ENCODE data around the gene AP2A2.

Gene AP2A2

DNA sequence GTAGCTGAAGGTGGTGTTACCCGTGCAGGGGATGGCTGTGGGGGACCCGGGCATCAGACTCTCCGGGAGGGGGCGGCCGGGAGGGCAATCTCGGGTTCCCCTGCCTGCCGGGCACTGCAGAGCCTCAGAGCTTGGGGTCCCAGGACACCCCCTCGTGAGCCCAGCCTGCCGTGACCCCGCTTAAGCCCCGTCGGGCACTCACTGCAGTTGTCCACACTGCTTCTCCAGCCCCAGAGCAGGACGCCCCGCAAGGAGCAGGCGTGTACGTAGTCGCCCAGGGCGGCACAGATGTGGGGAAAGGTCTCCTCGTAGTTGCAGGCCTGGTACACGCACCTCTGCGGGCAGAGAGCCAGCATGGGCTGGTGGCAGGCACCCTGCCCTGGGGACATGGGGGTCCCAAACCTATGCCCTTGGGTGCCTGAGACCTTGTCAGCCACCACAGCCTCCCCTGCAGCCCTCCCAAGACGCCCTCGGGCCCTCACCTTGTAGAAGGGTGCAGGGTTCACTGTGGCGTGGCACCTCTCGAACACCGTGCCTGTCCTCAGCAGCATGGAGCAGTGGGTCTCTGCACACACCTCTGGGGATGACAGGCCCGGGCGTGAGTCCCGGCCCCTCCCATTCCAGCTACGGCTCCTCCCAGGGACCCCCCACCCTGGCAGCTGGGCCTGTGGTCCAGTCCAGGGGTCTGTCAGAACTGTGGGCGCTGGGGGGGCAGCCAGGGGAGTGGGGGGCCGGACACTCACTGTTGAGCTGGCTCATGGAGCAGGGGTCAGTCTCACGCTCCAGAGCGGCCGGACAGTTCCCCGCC, 102.0 kb downstream of the AP2A2 start:
- Histone ChIP-seq H3K27me3 (ENCODE audit: control insufficient read depth in 3 of 3, insufficient read depth in 3 of 3, low read depth in 1 of 3, low read length in 3 of 3) (peaks cover 0 to 2% (median 0%) of the 10 kb centered on the region in 3 experiments), H2AFZ (ENCODE audit: low read length) (no peak overlapping the region), H3K27ac (replicated peaks; ENCODE audit: low read length) (no peak overlapping the region), H4K8ac (ENCODE audit: low read depth, low read length) (no peak overlapping the region), H3K79me1 (ENCODE audit: low read depth, low read length) (no peaks in the 10 kb centered on the region), H2BK120ac (ENCODE audit: low read depth, low read length) (no peak overlapping the region), H3K18ac (ENCODE audit: low read length) (peak overlapping the region; percentile 80), H3K9me3 (replicated peaks in 1 of 2; ENCODE audit: control insufficient read depth in 2 of 2, insufficient read depth in 1 of 2, low read depth in 1 of 2, low read length in 2 of 2) (peaks cover 0 to 4% of the 10 kb centered on the region in 2 donors), H4K91ac (ENCODE audit: low read depth, low read length, poor library complexity) (no peak overlapping the region), H3K4me3 (ENCODE audit: low read length in 2 of 2) (no peak overlapping the region), H2BK12ac (ENCODE audit: low read length) (no peak overlapping the region), H3K14ac (ENCODE audit: low read length) (peak overlapping the region; percentile 75), H2BK5ac (ENCODE audit: low read length) (peak overlapping the region; percentile 87), H2AK5ac (ENCODE audit: low read depth, low read length) (peak overlapping the region; percentile 92), H3K36me3 (replicated peaks in 1 of 2; ENCODE audit: control insufficient read depth in 2 of 2, insufficient read depth in 2 of 2, low read length in 2 of 2) (peaks cover 0 to 4% of the 10 kb centered on the region in 2 donors), H3K4me2 (ENCODE audit: insufficient read depth, low read length, poor library complexity, severe bottlenecking) (no peak overlapping the region), H2BK15ac (ENCODE audit: low read length) (peak overlapping the region; percentile 26), H3K9ac (ENCODE audit: low read depth, low read length, poor library complexity) (peak overlapping the region; percentile 21), H3K4ac (ENCODE audit: low read length) (peak overlapping the region; percentile 53), H3K4me1 (ENCODE audit: control insufficient read depth in 2 of 2, insufficient read depth in 1 of 2, low read depth in 1 of 2, low read length in 2 of 2) (peaks cover 0 to 2% of the 10 kb centered on the region in 2 donors), H3K23ac (ENCODE audit: low read depth, low read length, poor library complexity) (no peak overlapping the region)
- WGBS, 2 donors (ENCODE audit: extremely low coverage in 2 of 2, insufficient read length in 2 of 2, insufficient replicate concordance in 1 of 2), result no CpG with 5 or more reads among the region's 36 CpGs
- DNase-seq (ENCODE audit: low spot score), result no peak

DNA sequence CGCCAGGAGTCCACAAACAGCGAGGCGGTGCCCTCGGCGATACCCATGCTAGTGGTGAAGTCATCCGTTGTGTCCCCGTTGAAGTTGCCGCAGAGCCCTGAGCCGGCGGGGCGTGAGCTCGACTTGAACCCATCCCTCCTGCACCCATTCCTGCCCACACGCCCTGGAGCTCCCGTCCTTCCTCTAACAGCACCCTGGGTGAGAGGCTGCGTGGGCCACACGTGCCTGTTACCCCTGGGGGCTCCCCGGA, 102.5 kb downstream of the AP2A2 start:
- no peak overlapping the region for H2BK15ac ChIP-seq (ENCODE audit: low read length)
- H3K36me3 ChIP-seq (replicated peaks in 1 of 2; ENCODE audit: control insufficient read depth in 2 of 2, insufficient read depth in 2 of 2, low read length in 2 of 2), result peaks cover 0 to 1% of the 10 kb centered on the region in 2 donors
- no peak overlapping the region for H3K9ac ChIP-seq (ENCODE audit: low read depth, low read length, poor library complexity)
- H3K79me1 ChIP-seq (ENCODE audit: low read depth, low read length), result no peaks in the 10 kb centered on the region
- no peak overlapping the region for H4K8ac ChIP-seq (ENCODE audit: low read depth, low read length)
- H3K18ac ChIP-seq (ENCODE audit: low read length), result peak overlapping the region; percentile 35
- peaks cover 0 to 5% of the 10 kb centered on the region in 2 donors for H3K9me3 ChIP-seq (replicated peaks in 1 of 2; ENCODE audit: control insufficient read depth in 2 of 2, insufficient read depth in 1 of 2, low read depth in 1 of 2, low read length in 2 of 2)
- no peak for DNase-seq (ENCODE audit: low spot score)
- peak overlapping the region; percentile 92 for H2AK5ac ChIP-seq (ENCODE audit: low read depth, low read length)
- H2BK120ac ChIP-seq (ENCODE audit: low read depth, low read length), result no peak overlapping the region
- H2BK12ac ChIP-seq (ENCODE audit: low read length), result no peak overlapping the region
- no peak overlapping the region for H3K14ac ChIP-seq (ENCODE audit: low read length)
- WGBS, 2 donors (ENCODE audit: extremely low coverage in 2 of 2, insufficient read length in 2 of 2, insufficient replicate concordance in 1 of 2), result no CpG with 5 or more reads among the region's 17 CpGs
- H3K4ac ChIP-seq (ENCODE audit: low read length), result no peak overlapping the region
- H3K27ac ChIP-seq (replicated peaks; ENCODE audit: low read length), result no peak overlapping the region
- no peak overlapping the region for H3K23ac ChIP-seq (ENCODE audit: low read depth, low read length, poor library complexity)
- no peak overlapping the region for H4K91ac ChIP-seq (ENCODE audit: low read depth, low read length, poor library complexity)
- peak overlapping the region; percentile 87 for H2BK5ac ChIP-seq (ENCODE audit: low read length)
- H2AFZ ChIP-seq (ENCODE audit: low read length), result no peak overlapping the region
- no peak overlapping the region for H3K4me2 ChIP-seq (ENCODE audit: insufficient read depth, low read length, poor library complexity, severe bottlenecking)
- no peak overlapping the region for H3K4me3 ChIP-seq (ENCODE audit: low read length in 2 of 2)
- peaks cover 0 to 2% of the 10 kb centered on the region in 2 donors for H3K4me1 ChIP-seq (ENCODE audit: control insufficient read depth in 2 of 2, insufficient read depth in 1 of 2, low read depth in 1 of 2, low read length in 2 of 2)
- peaks cover 0 to 2% (median 0%) of the 10 kb centered on the region in 3 experiments for H3K27me3 ChIP-seq (ENCODE audit: control insufficient read depth in 3 of 3, insufficient read depth in 3 of 3, low read depth in 1 of 3, low read length in 3 of 3)

DNA sequence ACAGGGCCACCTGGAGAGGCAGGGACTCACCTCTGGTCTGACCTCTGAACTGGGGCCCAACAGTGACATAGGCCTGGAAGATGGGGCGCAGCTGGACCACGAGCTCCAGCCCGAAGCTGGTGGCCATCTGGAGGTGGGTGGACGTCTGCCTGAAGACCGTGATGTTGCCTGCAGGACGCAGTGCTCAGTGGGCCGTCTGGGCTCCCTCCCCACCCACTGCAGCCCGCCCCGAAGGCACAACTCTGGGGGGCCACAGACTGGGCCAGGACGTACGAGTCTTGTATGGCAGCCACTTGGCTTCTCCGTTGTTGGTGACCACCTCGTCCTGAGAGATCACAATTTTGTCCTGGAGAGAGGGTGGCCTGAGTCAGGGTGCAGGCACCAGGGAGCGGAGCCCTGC, 102.9 kb downstream of the AP2A2 start:
- Histone ChIP-seq H3K4ac (ENCODE audit: low read length) (no peak overlapping the region), H2BK120ac (ENCODE audit: low read depth, low read length) (no peak overlapping the region), H2AFZ (ENCODE audit: low read length) (no peak overlapping the region), H3K27me3 (ENCODE audit: control insufficient read depth in 3 of 3, insufficient read depth in 3 of 3, low read depth in 1 of 3, low read length in 3 of 3) (peaks cover 0 to 2% (median 0%) of the 10 kb centered on the region in 3 experiments), H3K4me3 (ENCODE audit: low read length in 2 of 2) (no peak overlapping the region), H2BK5ac (ENCODE audit: low read length) (no peak overlapping the region), H3K23ac (ENCODE audit: low read depth, low read length, poor library complexity) (peak overlapping the region; percentile 73), H4K91ac (ENCODE audit: low read depth, low read length, poor library complexity) (no peak overlapping the region), H2BK12ac (ENCODE audit: low read length) (no peak overlapping the region), H3K4me2 (ENCODE audit: insufficient read depth, low read length, poor library complexity, severe bottlenecking) (no peak overlapping the region), H2AK5ac (ENCODE audit: low read depth, low read length) (peak overlapping the region; percentile 92), H4K8ac (ENCODE audit: low read depth, low read length) (peak overlapping the region; percentile 65), H3K14ac (ENCODE audit: low read length) (peak overlapping the region; percentile 56), H3K27ac (replicated peaks; ENCODE audit: low read length) (no peak overlapping the region), H3K4me1 (ENCODE audit: control insufficient read depth in 2 of 2, insufficient read depth in 1 of 2, low read depth in 1 of 2, low read length in 2 of 2) (peaks cover 0 to 2% of the 10 kb centered on the region in 2 donors), H3K79me1 (ENCODE audit: low read depth, low read length) (no peaks in the 10 kb centered on the region), H3K9ac (ENCODE audit: low read depth, low read length, poor library complexity) (no peak overlapping the region), H2BK15ac (ENCODE audit: low read length) (no peak overlapping the region), H3K18ac (ENCODE audit: low read length) (no peak overlapping the region), H3K9me3 (replicated peaks in 1 of 2; ENCODE audit: control insufficient read depth in 2 of 2, insufficient read depth in 1 of 2, low read depth in 1 of 2, low read length in 2 of 2) (peaks cover 0 to 5% of the 10 kb centered on the region in 2 donors), H3K36me3 (replicated peaks in 1 of 2; ENCODE audit: control insufficient read depth in 2 of 2, insufficient read depth in 2 of 2, low read length in 2 of 2) (peaks cover 0 to 1% of the 10 kb centered on the region in 2 donors)
- no CpG with 5 or more reads among the region's 14 CpGs for WGBS, 2 donors (ENCODE audit: extremely low coverage in 2 of 2, insufficient read length in 2 of 2, insufficient replicate concordance in 1 of 2)
- DNase-seq (ENCODE audit: low spot score), result no peak

DNA sequence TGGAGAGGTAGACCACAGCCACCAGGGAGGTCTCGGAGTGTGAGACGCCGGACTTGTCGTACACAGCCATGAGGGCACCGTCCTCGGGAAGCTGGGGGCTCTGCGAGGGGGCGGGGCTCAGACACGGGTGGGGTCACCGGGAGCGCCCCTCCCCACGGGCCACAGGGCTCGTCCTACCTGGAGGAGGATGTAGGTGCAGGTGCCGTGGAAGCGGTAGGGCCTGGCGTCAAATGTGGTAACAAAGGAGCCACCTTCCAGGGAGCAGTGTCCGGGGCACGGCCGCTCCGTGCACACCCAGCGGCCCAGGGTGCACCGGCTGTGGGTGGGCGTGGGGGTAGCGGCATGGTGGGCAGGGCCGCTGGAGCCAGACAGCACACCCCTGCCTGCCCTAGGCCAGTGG, 103.4 kb downstream of the AP2A2 start:
- no CpG with 5 or more reads among the region's 25 CpGs for WGBS, 2 donors (ENCODE audit: extremely low coverage in 2 of 2, insufficient read length in 2 of 2, insufficient replicate concordance in 1 of 2)
- Histone ChIP-seq H3K14ac (ENCODE audit: low read length) (peak overlapping the region; percentile 56), H3K9me3 (replicated peaks in 1 of 2; ENCODE audit: control insufficient read depth in 2 of 2, insufficient read depth in 1 of 2, low read depth in 1 of 2, low read length in 2 of 2) (peaks cover 0 to 5% of the 10 kb centered on the region in 2 donors), H3K27ac (replicated peaks; ENCODE audit: low read length) (no peak overlapping the region), H3K4me3 (ENCODE audit: low read length in 2 of 2) (no peak overlapping the region), H2BK5ac (ENCODE audit: low read length) (no peak overlapping the region), H2BK12ac (ENCODE audit: low read length) (no peak overlapping the region), H3K4ac (ENCODE audit: low read length) (no peak overlapping the region), H3K18ac (ENCODE audit: low read length) (peak overlapping the region; percentile 38), H3K27me3 (ENCODE audit: control insufficient read depth in 3 of 3, insufficient read depth in 3 of 3, low read depth in 1 of 3, low read length in 3 of 3) (peaks cover 0 to 2% (median 0%) of the 10 kb centered on the region in 3 experiments), H3K4me1 (ENCODE audit: control insufficient read depth in 2 of 2, insufficient read depth in 1 of 2, low read depth in 1 of 2, low read length in 2 of 2) (peaks cover 0 to 2% of the 10 kb centered on the region in 2 donors), H4K91ac (ENCODE audit: low read depth, low read length, poor library complexity) (no peak overlapping the region), H2BK15ac (ENCODE audit: low read length) (no peak overlapping the region), H2AK5ac (ENCODE audit: low read depth, low read length) (peak overlapping the region; percentile 56), H2AFZ (ENCODE audit: low read length) (no peak overlapping the region), H4K8ac (ENCODE audit: low read depth, low read length) (no peak overlapping the region), H3K79me1 (ENCODE audit: low read depth, low read length) (no peaks in the 10 kb centered on the region), H3K36me3 (replicated peaks in 1 of 2; ENCODE audit: control insufficient read depth in 2 of 2, insufficient read depth in 2 of 2, low read length in 2 of 2) (peaks cover 0 to 1% of the 10 kb centered on the region in 2 donors), H2BK120ac (ENCODE audit: low read depth, low read length) (no peak overlapping the region), H3K23ac (ENCODE audit: low read depth, low read length, poor library complexity) (peak overlapping the region; percentile 73), H3K9ac (ENCODE audit: low read depth, low read length, poor library complexity) (no peak overlapping the region), H3K4me2 (ENCODE audit: insufficient read depth, low read length, poor library complexity, severe bottlenecking) (no peak overlapping the region)
- DNase-seq (ENCODE audit: low spot score), result no peak
